ENCODE results near the gene TMEM9B.
A peak's percentile ranks its signal among the peaks of the same experiment; 100 is the strongest.
"Not testable (repeated sequence)": the region's sequence is repeated elsewhere in the genome, so short reads cannot be mapped to it uniquely, and the experiment has no call there.

Gene TMEM9B

GRCh38 chr11:8971924-8972316, 7.7 kb upstream of the TMEM9B start:
- no peak for DNase-seq

- no peak for DNase-seq
These were observed 7.1 kb upstream of the TMEM9B start for GRCh38 chr11:8971196-8971923.

- DNase-seq, result peak; percentile 78
These were observed 2.9 kb upstream of the TMEM9B start for GRCh38 chr11:8967184-8967583.

- DNase-seq, result no peak
These were observed 496 bp downstream of the TMEM9B start for GRCh38 chr11:8963569-8964323.

GRCh38 chr11:8962841-8963240, 1.4 kb downstream of the TMEM9B start:
- no peak for DNase-seq

- peak; percentile 47 for DNase-seq
These were observed 2.8 kb downstream of the TMEM9B start for GRCh38 chr11:8961401-8961800.

- peak; percentile 85 for DNase-seq
These were observed 4.6 kb downstream of the TMEM9B start for GRCh38 chr11:8959546-8960166.

GRCh38 chr11:8956860-8957259, 7.4 kb downstream of the TMEM9B start:
- no peak for DNase-seq

- peak; percentile 15 for DNase-seq
These were observed 15.4 kb downstream of the TMEM9B start for GRCh38 chr11:8948886-8949285.

GRCh38 chr11:8947230-8947943, 16.9 kb downstream of the TMEM9B start:
- DNase-seq, result no peak

GRCh38 chr11:8942518-8943066, 21.6 kb downstream of the TMEM9B start, which contains the start of gene ASCL3:
Gene ASCL3 (minus strand): TSS chr11:8943016. CDS start chr11:8938161, 4,855 bp downstream.
- DNase-seq, result no peak

- DNase-seq, result no peak
These were observed 22.7 kb downstream of the TMEM9B start for GRCh38 chr11:8941341-8942103.

- DNase-seq, result no peak
These were observed 26.6 kb downstream of the TMEM9B start for GRCh38 chr11:8937659-8938058.

- DNase-seq, result no peak
These were observed 27.1 kb downstream of the TMEM9B start for GRCh38 chr11:8937159-8937558.

- not testable (repeated sequence) for DNase-seq
These were observed 28.5 kb downstream of the TMEM9B start for GRCh38 chr11:8935789-8936188.

GRCh38 chr11:8934742-8935488, 29.3 kb downstream of the TMEM9B start:
- no peak for DNase-seq

- DNase-seq, result no peak
These were observed 30.3 kb downstream of the TMEM9B start for GRCh38 chr11:8933931-8934330.

GRCh38 chr11:8932564-8933180, 31.6 kb downstream of the TMEM9B start, which contains the start of gene C11orf16:
Gene C11orf16 (minus strand): TSS chr11:8932947. CDS start chr11:8932308, 639 bp downstream.
- DNase-seq, result no peak

GRCh38 chr11:8930456-8931175, 33.6 kb downstream of the TMEM9B start:
- DNase-seq, result no peak

Measured in suppressor macrophage treated with lipopolysaccharide for 4 hours (primary cell).